ENCODE measurements around the gene NME3.
A peak's percentile ranks its signal among the peaks of the same experiment; 100 is the strongest.

Gene NME3

GRCh38 chr16:1780677-1781072 lies 9.3 kb upstream of the NME3 start:
- no peak for DNase-seq (ENCODE audit: low spot score)

GRCh38 chr16:1779741-1780676 lies 8.7 kb upstream of the NME3 start:
- no peak for DNase-seq (ENCODE audit: low spot score)

- no peak for DNase-seq (ENCODE audit: low spot score)
Observed at GRCh38 chr16:1779234-1779701, 7.9 kb upstream of the NME3 start.

- no peak for DNase-seq (ENCODE audit: low spot score)
Observed at GRCh38 chr16:1778200-1779179, 7.1 kb upstream of the NME3 start.

- no peak for DNase-seq (ENCODE audit: low spot score)
Observed at GRCh38 chr16:1777375-1778199, 6.2 kb upstream of the NME3 start.

- no peak for DNase-seq (ENCODE audit: low spot score)
Observed at GRCh38 chr16:1776991-1777374, 5.6 kb upstream of the NME3 start.

- no peak for DNase-seq (ENCODE audit: low spot score)
Observed at GRCh38 chr16:1776672-1776955, 5.3 kb upstream of the NME3 start.

GRCh38 chr16:1775846-1776671 lies 4.7 kb upstream of the NME3 start:
- DNase-seq (ENCODE audit: low spot score): no peak

GRCh38 chr16:1775006-1775845 lies 3.9 kb upstream of the NME3 start:
- DNase-seq (ENCODE audit: low spot score): no peak

- no peak for DNase-seq (ENCODE audit: low spot score)
Observed at GRCh38 chr16:1774448-1774780, 3.1 kb upstream of the NME3 start.

GRCh38 chr16:1773703-1774447 lies 2.5 kb upstream of the NME3 start:
- peak; percentile 52 for DNase-seq (ENCODE audit: low spot score)

GRCh38 chr16:1772908-1773702 lies 1.8 kb upstream of the NME3 start, which contains the start of gene MRPS34:
Gene MRPS34, minus strand, starts transcription at chr16:1773134. Its CDS starts 15 bp downstream, at chr16:1773119.
- peak; percentile 89 for DNase-seq (ENCODE audit: low spot score)

- DNase-seq (ENCODE audit: low spot score): peak; percentile 29
Observed at GRCh38 chr16:1772362-1772907, 1.1 kb upstream of the NME3 start, which contains the start of gene EME2. Gene EME2, plus strand, starts transcription at chr16:1772810. Its CDS starts 418 bp downstream, at chr16:1773228.

GRCh38 chr16:1771864-1772361 lies 570 bp upstream of the NME3 start:
- DNase-seq (ENCODE audit: low spot score): no peak

GRCh38 chr16:1770328-1771187 lies 785 bp downstream of the NME3 start:
- DNase-seq (ENCODE audit: low spot score): peak; percentile 67

- DNase-seq (ENCODE audit: low spot score): no peak
Observed at GRCh38 chr16:1769402-1770300, 1.7 kb downstream of the NME3 start.

Measured in GM03348 (cell line).